Osteocyte (in vitro differentiated cells): ENCODE measurements around the gene PROC. TPM values are rescaled to one million over a fixed set of nuclear protein-coding genes. Genes with fewer than 3 reads are reported as not detected.

Experiments used
- DNase-seq: peaks from one replicate; pipeline ENCODE4 v3.0.0; 2021; ENCODE audit warnings: mixed read lengths; ENCODE audit not compliant: unreplicated experiment; ENCODE audit errors: extremely low spot score
- H3K27ac Mint-ChIP-seq: one replicate; pipeline ENCODE4 v1.8.0; 2021; ENCODE audit warnings: mild to moderate bottlenecking, mixed read lengths; ENCODE audit not compliant: unreplicated experiment
- H3K27me3 Mint-ChIP-seq: one replicate; pipeline ENCODE4 v1.8.0; 2021; ENCODE audit warnings: mixed read lengths; ENCODE audit not compliant: unreplicated experiment
- H3K36me3 Mint-ChIP-seq: one replicate; pipeline ENCODE4 v1.8.0; 2021; ENCODE audit warnings: mixed read lengths; ENCODE audit not compliant: unreplicated experiment
- H3K4me1 Mint-ChIP-seq: one replicate; pipeline ENCODE4 v1.8.0; 2021; ENCODE audit warnings: mixed read lengths; ENCODE audit not compliant: unreplicated experiment
- H3K4me3 Mint-ChIP-seq: one replicate; pipeline ENCODE4 v1.8.0; 2021; ENCODE audit warnings: mild to moderate bottlenecking, moderate library complexity, mixed read lengths; ENCODE audit not compliant: unreplicated experiment
- H3K9me3 Mint-ChIP-seq: one replicate; pipeline ENCODE4 v1.8.0; 2021; ENCODE audit warnings: mixed read lengths; ENCODE audit not compliant: unreplicated experiment
- total RNA-seq: library from RNA; stranded (reverse); gene quantifications from 2 replicates; pipeline ENCODE4 v1.2.1, GENCODE V29; 2021
- TF ChIP-seq, protein P1 (sequence below): fragments of 200-600 bp; sonication (generic); IDR thresholded peaks from 2 replicates; pipeline ENCODE4 v1.5.0; 2021; ENCODE audit warnings: antibody characterized with exemption, mild to moderate bottlenecking, moderate library complexity

PROC gene
- total RNA-seq, 1 donor from 2014 or later: 1.6 TPM

DNA sequence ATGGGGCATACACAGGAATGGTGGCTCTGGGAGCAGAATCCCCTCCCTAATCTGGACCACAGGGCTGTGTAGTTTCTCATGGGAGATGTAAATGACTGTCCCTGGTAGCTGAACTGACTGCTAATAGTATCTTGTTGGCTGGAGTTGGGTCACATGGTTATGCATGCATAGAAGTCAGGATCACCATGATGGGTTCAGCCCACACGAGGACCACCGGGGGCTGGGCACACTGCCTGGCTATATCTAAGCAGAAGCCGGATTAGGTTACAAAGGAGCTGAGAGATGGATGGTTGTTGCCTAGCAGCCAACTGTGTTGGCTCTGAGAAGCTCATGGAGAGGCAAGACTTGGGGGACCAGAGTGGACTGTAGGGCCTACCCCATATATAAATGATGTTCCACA, 23.7 kb upstream of the PROC start:
- Mint-ChIP-seq H3K27me3 (no peaks in the 10 kb centered on the region), H3K36me3 (peaks cover 5% of the 10 kb centered on the region), H3K27ac (peak overlapping the region; percentile 54), H3K4me3 (no peak overlapping the region), H3K4me1 (peaks cover 28% of the 10 kb centered on the region), H3K9me3 (peaks cover 3% of the 10 kb centered on the region)
- peak; percentile 60 for DNase-seq
- TF ChIP-seq, protein P1, sequence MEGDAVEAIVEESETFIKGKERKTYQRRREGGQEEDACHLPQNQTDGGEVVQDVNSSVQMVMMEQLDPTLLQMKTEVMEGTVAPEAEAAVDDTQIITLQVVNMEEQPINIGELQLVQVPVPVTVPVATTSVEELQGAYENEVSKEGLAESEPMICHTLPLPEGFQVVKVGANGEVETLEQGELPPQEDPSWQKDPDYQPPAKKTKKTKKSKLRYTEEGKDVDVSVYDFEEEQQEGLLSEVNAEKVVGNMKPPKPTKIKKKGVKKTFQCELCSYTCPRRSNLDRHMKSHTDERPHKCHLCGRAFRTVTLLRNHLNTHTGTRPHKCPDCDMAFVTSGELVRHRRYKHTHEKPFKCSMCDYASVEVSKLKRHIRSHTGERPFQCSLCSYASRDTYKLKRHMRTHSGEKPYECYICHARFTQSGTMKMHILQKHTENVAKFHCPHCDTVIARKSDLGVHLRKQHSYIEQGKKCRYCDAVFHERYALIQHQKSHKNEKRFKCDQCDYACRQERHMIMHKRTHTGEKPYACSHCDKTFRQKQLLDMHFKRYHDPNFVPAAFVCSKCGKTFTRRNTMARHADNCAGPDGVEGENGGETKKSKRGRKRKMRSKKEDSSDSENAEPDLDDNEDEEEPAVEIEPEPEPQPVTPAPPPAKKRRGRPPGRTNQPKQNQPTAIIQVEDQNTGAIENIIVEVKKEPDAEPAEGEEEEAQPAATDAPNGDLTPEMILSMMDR: no peak

- peak; percentile 73 for DNase-seq
- peaks cover 52% of the 10 kb centered on the region for H3K4me1 Mint-ChIP-seq
- no peak overlapping the region for H3K4me3 Mint-ChIP-seq
- H3K9me3 Mint-ChIP-seq: peaks cover 3% of the 10 kb centered on the region
- H3K27me3 Mint-ChIP-seq: no peaks in the 10 kb centered on the region
- TF ChIP-seq, protein P1: no peak
- peaks cover 5% of the 10 kb centered on the region for H3K36me3 Mint-ChIP-seq
- H3K27ac Mint-ChIP-seq: peak overlapping the region; percentile 95
Observed at GRCh38 chr2:127397568-127398238, 20.5 kb upstream of the PROC start.

DNA sequence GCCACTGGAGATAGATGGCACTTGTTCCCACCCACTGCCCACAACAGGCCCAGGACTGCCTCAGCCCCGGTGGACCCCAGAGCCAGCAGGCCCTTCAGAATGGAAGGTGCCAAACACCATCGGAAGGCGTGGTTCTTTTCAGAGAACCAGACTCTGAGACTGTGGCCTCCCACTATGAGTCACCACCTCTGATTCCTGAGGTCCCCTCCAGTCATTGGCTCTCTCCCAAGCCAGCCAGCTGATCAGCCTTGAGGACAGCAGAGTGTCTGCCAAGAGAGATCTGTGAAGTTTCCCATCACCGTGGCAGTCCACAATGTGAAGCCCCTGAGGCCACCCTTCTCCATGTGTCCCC, 20.0 kb upstream of the PROC start:
- peaks cover under 1% of the 10 kb centered on the region for H3K9me3 Mint-ChIP-seq
- peak overlapping the region; percentile 42 for H3K4me3 Mint-ChIP-seq
- peak; percentile 92 for DNase-seq
- H3K27ac Mint-ChIP-seq: peak overlapping the region; percentile 95
- peaks cover 5% of the 10 kb centered on the region for H3K36me3 Mint-ChIP-seq
- H3K4me1 Mint-ChIP-seq: peaks cover 56% of the 10 kb centered on the region
- TF ChIP-seq, protein P1: no peak
- H3K27me3 Mint-ChIP-seq: no peaks in the 10 kb centered on the region

DNA sequence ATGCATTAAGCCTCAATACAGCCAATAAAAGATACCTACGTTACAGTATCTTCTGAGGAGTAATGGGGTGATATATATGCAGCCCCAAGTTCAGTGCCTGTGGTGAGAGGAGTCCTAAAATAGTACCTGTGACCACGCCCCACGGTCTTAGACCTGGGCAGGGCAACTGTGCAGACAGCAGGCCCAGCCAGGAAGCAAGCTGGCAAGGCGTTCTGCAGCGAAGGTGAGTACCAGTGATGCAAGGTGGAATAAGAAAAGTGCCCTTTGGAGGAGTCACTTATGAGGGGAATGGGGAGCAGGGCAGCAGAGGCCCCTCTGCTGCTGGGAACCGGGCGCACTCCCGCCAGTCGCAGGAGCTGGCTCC, 17.7 kb upstream of the PROC start:
- H3K4me1 Mint-ChIP-seq: peaks cover 77% of the 10 kb centered on the region
- DNase-seq: peak; percentile 60
- no peaks in the 10 kb centered on the region for H3K27me3 Mint-ChIP-seq
- TF ChIP-seq, protein P1: no peak
- H3K36me3 Mint-ChIP-seq: no peaks in the 10 kb centered on the region
- no peaks in the 10 kb centered on the region for H3K9me3 Mint-ChIP-seq
- no peak overlapping the region for H3K4me3 Mint-ChIP-seq
- peak overlapping the region; percentile 47 for H3K27ac Mint-ChIP-seq

DNA sequence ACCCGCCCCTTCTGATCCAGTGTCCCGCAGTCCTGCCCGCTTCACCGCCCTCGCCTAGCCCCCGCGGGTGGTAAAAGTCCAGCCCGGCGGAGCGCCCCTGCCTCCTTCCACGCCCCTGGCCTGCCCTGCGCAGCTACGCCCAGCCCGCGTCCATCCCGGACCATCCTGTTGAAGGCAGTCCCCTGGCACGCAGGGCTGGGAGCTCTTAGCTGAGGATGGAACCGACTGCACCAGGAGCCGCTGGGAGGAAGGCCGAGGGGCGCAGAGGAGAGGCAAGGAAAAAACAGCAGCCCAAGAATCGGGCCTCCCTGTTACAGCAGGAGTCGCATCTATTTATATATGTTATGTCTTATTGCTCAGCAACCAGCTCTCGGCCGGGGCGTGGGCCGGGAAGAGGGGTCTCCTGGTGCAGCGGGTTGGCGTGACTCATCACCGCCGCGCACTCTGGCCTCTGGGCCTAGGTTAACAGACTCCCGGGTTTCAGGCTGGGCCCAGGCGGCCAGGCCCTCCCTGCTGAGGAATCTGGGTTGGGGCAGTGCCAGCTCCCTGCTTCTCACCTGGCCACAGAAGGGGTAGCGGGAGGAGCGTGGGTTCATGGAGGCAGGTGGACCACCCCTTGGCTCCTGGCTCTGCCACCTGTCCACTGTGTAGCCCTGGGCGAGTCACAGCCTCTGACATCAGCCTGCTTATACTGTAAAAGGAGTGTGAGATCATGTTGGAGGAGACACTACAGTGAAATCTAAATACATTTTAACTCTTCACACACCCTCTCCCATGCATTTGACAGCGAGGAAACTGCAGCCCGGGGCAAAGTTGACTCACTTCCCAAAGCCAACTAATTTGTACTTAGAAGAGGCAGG, 17.1 kb upstream of the PROC start:
- peak; percentile 85 for DNase-seq
- Mint-ChIP-seq H3K27me3 (no peaks in the 10 kb centered on the region), H3K4me1 (peaks cover 80% of the 10 kb centered on the region), H3K36me3 (no peaks in the 10 kb centered on the region), H3K27ac (peak overlapping the region; percentile 73), H3K9me3 (no peaks in the 10 kb centered on the region), H3K4me3 (no peak overlapping the region)
- TF ChIP-seq, protein P1: no peak
